Hepatocyte (in vitro differentiated cells): ENCODE data around the gene S100A8. TPM values are rescaled to one million over a fixed set of nuclear protein-coding genes. Genes with fewer than 3 reads are reported as not detected.

Source experiments
- DNase-seq: peaks from one replicate; pipeline ENCODE4 v3.0.0-alpha.2; 2016; ENCODE audit warnings: low spot score
- H2AFZ ChIP-seq: fragments of 200-600 bp; sonication (generic); 2 replicates; pipeline ENCODE4 v1.6.0; 2016; ENCODE audit warnings: antibody characterized with exemption, mild to moderate bottlenecking
- H3K27ac ChIP-seq: fragments of 200-600 bp; sonication (generic); 2 replicates; pipeline ENCODE4 v1.5.1; 2016; ENCODE audit warnings: mild to moderate bottlenecking
- H3K27me3 ChIP-seq: fragments of 200-600 bp; sonication (generic); 2 replicates; pipeline ENCODE4 v1.6.1; 2016
- H3K36me3 ChIP-seq: fragments of 200-600 bp; sonication (generic); replicated peaks from 2 replicates; pipeline ENCODE4 v1.5.1; 2016; ENCODE audit warnings: low read depth; ENCODE audit not compliant: insufficient read depth
- H3K4me1 ChIP-seq: fragments of 200-600 bp; sonication (generic); 2 replicates; pipeline ENCODE4 v1.5.1; 2016; ENCODE audit warnings: mild to moderate bottlenecking, moderate library complexity; ENCODE audit not compliant: insufficient read depth
- H3K4me2 ChIP-seq: fragments of 200-600 bp; sonication (generic); 2 replicates; pipeline ENCODE4 v1.6.0; 2016
- H3K4me3 ChIP-seq: fragments of 200-600 bp; sonication (generic); 2 replicates; pipeline ENCODE4 v1.5.1; 2016; ENCODE audit warnings: mild to moderate bottlenecking
- H3K79me2 ChIP-seq: fragments of 200-600 bp; sonication (generic); 2 replicates; pipeline ENCODE4 v1.6.0; 2017; ENCODE audit warnings: mild to moderate bottlenecking
- H3K9me2 ChIP-seq: fragments of 200-600 bp; sonication (generic); replicated peaks from 2 replicates; pipeline ENCODE4 v1.6.0; 2017; ENCODE audit warnings: mild to moderate bottlenecking; ENCODE audit not compliant: insufficient read depth
- H3K9me3 ChIP-seq: fragments of 200-600 bp; sonication (generic); 2 replicates; pipeline ENCODE4 v1.5.1; 2016; ENCODE audit warnings: low read depth, mild to moderate bottlenecking
- H4K20me1 ChIP-seq: fragments of 200-600 bp; sonication (generic); 2 replicates; pipeline ENCODE4 v1.6.0; 2016; ENCODE audit warnings: mild to moderate bottlenecking; ENCODE audit not compliant: insufficient read depth, poor library complexity, severe bottlenecking
- EZH2 ChIP-seq: fragments of 200-600 bp; sonication (generic); IDR thresholded peaks from 2 replicates; pipeline ENCODE4 v1.6.1; 2016; ENCODE audit warnings: antibody characterized with exemption, mild to moderate bottlenecking, borderline replicate concordance
- EZH2phosphoT487 ChIP-seq: fragments of 200-600 bp; sonication (generic); IDR thresholded peaks from one replicate; pipeline ENCODE4 v1.6.1; 2018; ENCODE audit warnings: antibody characterized with exemption, mild to moderate bottlenecking, low read depth, moderate library complexity; ENCODE audit not compliant: unreplicated experiment, severe bottlenecking
- WGBS: methylation state at CpG from one replicate; pipeline ENCODE4 v1.1.6; 2016; ENCODE audit warnings: low lambda C conversion rate; ENCODE audit errors: missing lambda C conversion rate; 5-methylcytosine and 5-hydroxymethylcytosine counted together
- polyA plus RNA-seq: library from polyadenylated mRNA; unstranded; fragments of >200 nt; fragmentation: Nextera tagmentation; extraction: Ambion mirVana; gene quantifications from 2 replicates; pipeline ENCODE4 v1.2.1, GENCODE V29; 2016
- total RNA-seq: library from RNA; depleted of rRNA; stranded (reverse); fragments of >200 nt; gene quantifications from 2 replicates; pipeline ENCODE4 v1.2.3, GENCODE V29; 2014
- TF ChIP-seq, protein P1 (sequence below): fragments of 200-600 bp; sonication (generic); IDR thresholded peaks from 2 replicates; pipeline ENCODE4 v1.5.1; 2016; ENCODE audit warnings: antibody characterized with exemption, mild to moderate bottlenecking; ENCODE audit not compliant: poor library complexity

Gene S100A8
- total RNA-seq: 0.70 TPM in 1 of 2 replicates, not detected in the other
- polyA plus RNA-seq: 0.60 and 2.2 TPM in 2 replicates

DNA sequence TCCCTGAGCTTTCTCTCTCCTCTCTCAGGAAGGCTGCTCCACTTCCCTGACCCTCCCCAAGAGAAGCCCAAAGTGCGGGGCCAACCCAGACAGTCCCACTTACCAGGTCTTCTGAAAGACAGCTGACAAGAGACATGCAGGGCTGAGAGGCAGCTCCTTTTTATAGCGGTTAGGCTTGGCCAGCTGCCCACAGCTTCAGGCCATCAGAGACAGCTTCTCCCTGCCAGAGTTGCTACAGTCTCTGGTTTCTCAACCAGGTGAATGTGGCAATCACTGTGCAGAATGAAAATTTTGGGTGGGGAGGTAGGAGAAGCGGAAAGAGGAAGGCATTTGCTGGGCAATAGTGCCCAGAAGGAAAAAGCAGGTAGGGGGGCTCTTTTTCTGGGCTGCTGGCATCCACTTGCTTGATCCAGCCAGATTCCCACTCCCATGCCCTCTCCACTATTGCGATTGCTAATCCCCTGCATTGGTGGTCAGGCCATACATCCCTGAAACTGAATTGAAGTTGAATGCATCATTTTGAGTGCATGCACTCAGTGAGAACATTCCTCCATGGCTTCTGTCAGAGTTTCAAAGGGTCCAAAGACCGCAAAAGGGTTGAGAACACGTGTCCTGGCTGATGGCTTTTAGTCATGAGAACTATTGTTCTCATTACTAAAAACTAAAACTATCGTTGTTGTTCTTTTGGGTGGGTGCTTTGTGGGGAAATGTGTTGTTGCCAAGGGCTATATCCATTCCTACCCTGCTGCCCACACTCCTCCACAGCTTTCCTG is at the start of gene S100A8:
TSS of gene S100A8 (minus strand) at position 136 of the 773 bp plus-strand sequence. CDS start 538 bp downstream, outside the sequence.
- Histone ChIP-seq H3K27me3 (no peaks in the 10 kb centered on the region), H3K27ac (no peak within 1 kb of the TSS)

DNA sequence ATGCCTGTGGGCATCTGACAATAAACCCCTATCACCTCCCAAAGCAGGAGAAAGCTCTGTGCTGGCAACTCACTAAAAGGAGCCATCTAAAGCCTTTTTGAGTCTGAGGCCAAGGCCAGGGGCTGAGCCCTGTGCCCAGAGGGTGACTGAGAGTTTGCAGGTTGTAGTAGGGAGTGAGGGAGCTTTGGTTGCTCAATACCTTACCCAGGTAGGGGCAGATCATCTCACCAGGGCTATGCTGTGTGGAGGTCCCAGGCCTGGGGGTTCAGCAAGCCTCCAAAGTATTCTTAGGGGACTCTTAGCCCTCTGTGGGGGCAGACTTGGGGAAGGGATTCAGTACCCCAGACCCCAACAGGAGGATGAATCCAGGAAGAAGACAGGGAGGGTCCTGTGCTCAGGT is 48.4 kb upstream of the S100A8 start:
- H3K79me2 ChIP-seq: no peaks in the 10 kb centered on the region
- no peaks in the 10 kb centered on the region for H3K36me3 ChIP-seq
- H3K9me2 ChIP-seq: no peaks in the 10 kb centered on the region
- H3K4me1 ChIP-seq: no peaks in the 10 kb centered on the region
- no peaks in the 10 kb centered on the region for H4K20me1 ChIP-seq
- H2AFZ ChIP-seq: no peak overlapping the region
- no peaks in the 10 kb centered on the region for H3K27me3 ChIP-seq
- no peak overlapping the region for H3K4me2 ChIP-seq
- H3K27ac ChIP-seq: no peak overlapping the region
- no peaks in the 10 kb centered on the region for H3K9me3 ChIP-seq
- no peak for DNase-seq
- TF ChIP-seq, protein P1, sequence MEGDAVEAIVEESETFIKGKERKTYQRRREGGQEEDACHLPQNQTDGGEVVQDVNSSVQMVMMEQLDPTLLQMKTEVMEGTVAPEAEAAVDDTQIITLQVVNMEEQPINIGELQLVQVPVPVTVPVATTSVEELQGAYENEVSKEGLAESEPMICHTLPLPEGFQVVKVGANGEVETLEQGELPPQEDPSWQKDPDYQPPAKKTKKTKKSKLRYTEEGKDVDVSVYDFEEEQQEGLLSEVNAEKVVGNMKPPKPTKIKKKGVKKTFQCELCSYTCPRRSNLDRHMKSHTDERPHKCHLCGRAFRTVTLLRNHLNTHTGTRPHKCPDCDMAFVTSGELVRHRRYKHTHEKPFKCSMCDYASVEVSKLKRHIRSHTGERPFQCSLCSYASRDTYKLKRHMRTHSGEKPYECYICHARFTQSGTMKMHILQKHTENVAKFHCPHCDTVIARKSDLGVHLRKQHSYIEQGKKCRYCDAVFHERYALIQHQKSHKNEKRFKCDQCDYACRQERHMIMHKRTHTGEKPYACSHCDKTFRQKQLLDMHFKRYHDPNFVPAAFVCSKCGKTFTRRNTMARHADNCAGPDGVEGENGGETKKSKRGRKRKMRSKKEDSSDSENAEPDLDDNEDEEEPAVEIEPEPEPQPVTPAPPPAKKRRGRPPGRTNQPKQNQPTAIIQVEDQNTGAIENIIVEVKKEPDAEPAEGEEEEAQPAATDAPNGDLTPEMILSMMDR: no peak
- TF ChIP-seq EZH2: no peak
- no peak for TF ChIP-seq EZH2phosphoT487
- H3K4me3 ChIP-seq: no peak overlapping the region

More for the DNA sequence above, at the start of gene S100A8:
- Histone ChIP-seq H2AFZ (no peak within 1 kb of the TSS), H3K4me2 (no peak within 1 kb of the TSS), H3K9me3 (no peaks in the 10 kb centered on the region), H3K4me1 (no peaks in the 10 kb centered on the region), H3K79me2 (no peaks in the 10 kb centered on the region), H4K20me1 (no peaks in the 10 kb centered on the region), H3K36me3 (no peaks in the 10 kb centered on the region), H3K4me3 (no peak within 1 kb of the TSS), H3K9me2 (no peaks in the 10 kb centered on the region)
- TF ChIP-seq EZH2phosphoT487: no peak
- TF ChIP-seq, protein P1: no peak
- TF ChIP-seq EZH2: no peak
- no peak for DNase-seq
- 70% methylated on average over 7 of the region's 7 CpGs for WGBS

DNA sequence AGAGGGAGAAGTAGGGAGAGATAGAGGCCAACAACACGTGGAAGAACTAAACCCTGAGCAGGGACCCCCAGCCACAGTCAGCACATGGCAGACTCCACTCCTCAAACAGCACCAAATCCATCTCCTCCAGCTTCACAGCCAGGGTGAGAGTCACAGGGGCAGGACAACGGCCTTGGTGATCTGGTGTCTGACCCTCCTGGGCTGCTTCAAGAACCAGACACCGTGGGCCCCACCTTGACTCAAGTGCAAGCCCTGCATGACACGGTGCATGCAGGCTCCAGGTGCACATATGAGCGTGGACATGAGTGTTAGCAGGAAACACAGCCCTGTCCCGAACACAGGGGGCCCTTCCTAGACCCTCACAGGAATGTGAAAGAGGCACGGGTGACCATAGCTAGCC is 47.7 kb upstream of the S100A8 start:
- Histone ChIP-seq H3K9me2 (no peaks in the 10 kb centered on the region), H3K4me2 (no peak overlapping the region), H3K9me3 (no peaks in the 10 kb centered on the region), H3K27me3 (no peaks in the 10 kb centered on the region), H4K20me1 (no peaks in the 10 kb centered on the region), H3K79me2 (no peaks in the 10 kb centered on the region), H3K36me3 (no peaks in the 10 kb centered on the region), H3K27ac (no peak overlapping the region), H3K4me3 (no peak overlapping the region), H2AFZ (no peak overlapping the region), H3K4me1 (no peaks in the 10 kb centered on the region)
- 66% methylated on average over 7 of the region's 7 CpGs for WGBS
- no peak for DNase-seq
- TF ChIP-seq, protein P1: no peak
- TF ChIP-seq EZH2: no peak
- TF ChIP-seq EZH2phosphoT487: no peak
